B cell (primary cell): ENCODE data around the gene TRMT1L. TPM values are rescaled to one million over a fixed set of nuclear protein-coding genes. Genes with fewer than 3 reads are reported as not detected.
"Not testable (repeated sequence)": the region's sequence is repeated elsewhere in the genome, so short reads cannot be mapped to it uniquely, and the experiment has no call there.

Experiments used
- ATAC-seq: fragments of 200-7000 bp; cut with Tn5 transposase; one replicate; pipeline ENCODE4 v1.10.0; 2021; ENCODE audit warnings: low read depth, mild to moderate bottlenecking, moderate number of reproducible peaks, moderate library complexity
- CTCF ChIA-PET: fragments of 350-600 bp; sonication (Branson Sonifier 250); formaldehyde crosslinking; loops from one replicate; lab custom pipeline; 2021; ENCODE audit warnings: antibody characterized with exemption, inconsistent platforms; lab: Charles Lee
- POLR2A ChIA-PET: fragments of 350-600 bp; sonication (Branson Sonifier 250); formaldehyde crosslinking; loops from one replicate; lab custom pipeline; 2021; ENCODE audit warnings: antibody characterized with exemption; lab: Charles Lee
- DNase-seq: peaks from one replicate; pipeline ENCODE4 v3.0.0; 2013
- H2AFZ ChIP-seq: 2 replicates; pipeline ENCODE4 v1.6.1; 2012; ENCODE audit warnings: mild to moderate bottlenecking, low read depth, low read length; ENCODE audit not compliant: insufficient read depth, poor library complexity, severe bottlenecking
- H3K27ac ChIP-seq, 2 donors: 1 replicate in 1 of 2; 2 replicates in 1 of 2; pipeline ENCODE4 v1.5.1; 2012 to 2013; ENCODE audit warnings: low read length in 2 of 2, mild to moderate bottlenecking in 2 of 2, moderate library complexity in 1 of 2
- H3K27me3 ChIP-seq, 4 experiments: fragments of 200-600 bp in 1 of 4; sonication (generic) in 1 of 4; replicated peaks in 1 of 4; 1 replicate in 2 of 4; 2 replicates in 2 of 4; pipeline versions ENCODE4 v1.6.1 to v1.7.0; 2013 to 2016; ENCODE audit warnings: low read length in 3 of 4, mild to moderate bottlenecking in 2 of 4, mixed read lengths in 1 of 4, moderate library complexity in 1 of 4; ENCODE audit not compliant: insufficient read depth in 4 of 4, control insufficient read depth in 3 of 4; ENCODE audit errors: control extremely low read depth in 1 of 4
- H3K36me3 ChIP-seq, 2 experiments: replicated peaks in 1 of 2; 1 replicate in 1 of 2; 2 replicates in 1 of 2; pipeline versions ENCODE4 v1.6.1 to v1.7.1; 2013; ENCODE audit warnings: low read length in 1 of 2; ENCODE audit not compliant: insufficient read depth in 2 of 2, control insufficient read depth in 1 of 2; ENCODE audit errors: control extremely low read depth in 1 of 2, extremely low read depth in 1 of 2
- H3K4me1 ChIP-seq, 2 donors: fragments of 200-600 bp in 1 of 2; sonication (generic) in 1 of 2; 1 replicate in 1 of 2; 2 replicates in 1 of 2; pipeline versions ENCODE4 v1.5.1 to v1.6.1; 2013 to 2017; ENCODE audit warnings: low read length in 2 of 2; ENCODE audit not compliant: control insufficient read depth in 2 of 2, insufficient read depth in 2 of 2
- H3K4me2 ChIP-seq: replicated peaks from 2 replicates; pipeline ENCODE3; 2012; ENCODE audit warnings: mild to moderate bottlenecking, low read depth, low read length; ENCODE audit not compliant: poor library complexity, severe bottlenecking
- H3K4me3 ChIP-seq, 5 experiments: fragments of 200-600 bp in 1 of 5; sonication (generic) in 1 of 5; 1 replicate in 3 of 5; 2 replicates in 2 of 5; pipeline versions ENCODE4 v1.5.1 to v1.7.0; 2011 to 2016; ENCODE audit warnings: low read length in 4 of 5, mild to moderate bottlenecking in 4 of 5, low read depth in 2 of 5, control low read depth in 1 of 5, moderate library complexity in 1 of 5; ENCODE audit not compliant: insufficient read depth in 1 of 5; ENCODE audit errors: control extremely low read depth in 1 of 5, extremely low read depth in 1 of 5
- H3K79me2 ChIP-seq: fragments of 200-600 bp; sonication (generic); one replicate; pipeline ENCODE4 v1.6.0; 2016; ENCODE audit warnings: low read length; ENCODE audit not compliant: control insufficient read depth, insufficient read depth
- H3K9ac ChIP-seq: fragments of 200-600 bp; sonication (generic); 2 replicates; pipeline ENCODE4 v1.6.1; 2017; ENCODE audit warnings: mild to moderate bottlenecking, low read length, moderate library complexity
- H3K9me3 ChIP-seq, 3 donors: one replicate each; pipeline versions ENCODE4 v1.6.1 to v1.7.1; 2013; ENCODE audit warnings: low read length in 2 of 3; ENCODE audit not compliant: control insufficient read depth in 2 of 3, insufficient read depth in 1 of 3; ENCODE audit errors: control extremely low read depth in 1 of 3
- H4K20me1 ChIP-seq: 2 replicates; pipeline ENCODE4 v1.6.0; 2012; ENCODE audit warnings: mild to moderate bottlenecking, low read length; ENCODE audit not compliant: insufficient read depth, control insufficient read depth, poor library complexity, severe bottlenecking
- H3K27ac Mint-ChIP-seq: one replicate; pipeline ENCODE4 v1.8.0; 2021; ENCODE audit warnings: mixed read lengths
- H3K27me3 Mint-ChIP-seq: one replicate; pipeline ENCODE4 v1.8.0; 2021; ENCODE audit warnings: mixed read lengths
- H3K4me1 Mint-ChIP-seq: one replicate; pipeline ENCODE4 v1.8.0; 2021; ENCODE audit warnings: mixed read lengths
- H3K4me3 Mint-ChIP-seq: one replicate; pipeline ENCODE4 v1.8.0; 2021; ENCODE audit warnings: mixed read lengths
- H3K9me3 Mint-ChIP-seq: one replicate; pipeline ENCODE4 v1.8.0; 2022; ENCODE audit warnings: mixed read lengths; ENCODE audit not compliant: insufficient read depth
- EZH2 ChIP-seq: IDR thresholded peaks from 2 replicates; pipeline ENCODE4 v1.6.1; 2012; ENCODE audit warnings: borderline replicate concordance, low read depth, mild to moderate bottlenecking, moderate library complexity, low read length; ENCODE audit not compliant: insufficient read depth, poor library complexity, severe bottlenecking
- whole genome bisulfite sequencing: methylation state at CpG from one replicate; pipeline ENCODE4 v1.1.5; 2013; ENCODE audit warnings: missing lambda C conversion rate; ENCODE audit not compliant: insufficient coverage; 5-methylcytosine and 5-hydroxymethylcytosine counted together
- intact Hi-C: fragments of 100-400 bp; cut with micrococcal nuclease; formaldehyde crosslinking; loops from one replicate; pipeline ENCODE4 v1.10.0; 2022
- polyA plus RNA-seq: library from polyadenylated mRNA; depleted of rRNA; stranded (reverse); fragments of >200 nt; gene quantifications from 2 replicates; pipeline ENCODE4 v1.2.3, GENCODE V29; 2012
- total RNA-seq, 2 donors: library from RNA; stranded (reverse); fragments of 120-200 nt in 1 of 2; gene quantifications; 1 replicate in 1 of 2; 2 replicates in 1 of 2; pipeline versions ENCODE4 v1.2.3 to v1.2.4, GENCODE V29; 2013 to 2022
- TF ChIP-seq, protein P1 (sequence below): fragments of 200-600 bp; IDR thresholded peaks from one replicate; pipeline ENCODE4 v1.8.0; 2022; ENCODE audit warnings: antibody characterized with exemption, mild to moderate bottlenecking

The TRMT1L gene
- total and polyA plus RNA-seq, 2 donors (not counting 1 experiment from before 2014, with no cell fraction given): 9.9 to 27.5 TPM

DNA sequence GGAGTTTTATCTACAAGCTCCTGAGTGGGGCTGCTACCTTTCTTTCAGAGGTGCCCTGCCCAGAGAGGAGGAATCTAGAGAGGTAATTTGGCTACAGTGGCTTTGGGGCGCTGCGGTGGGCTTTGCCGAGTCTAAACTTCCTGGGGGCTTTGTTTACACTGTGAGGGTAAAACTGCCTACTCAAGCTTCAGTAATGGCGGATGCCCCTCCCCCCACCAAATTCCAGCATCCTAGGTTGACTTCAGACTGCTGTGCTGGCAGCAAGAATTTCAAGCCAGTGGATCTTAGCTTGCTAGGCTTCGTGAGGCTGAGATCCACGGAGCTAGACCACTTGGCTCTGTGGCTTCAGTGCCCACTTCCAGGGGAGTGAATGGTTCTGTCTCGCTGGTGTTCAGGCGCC, 44.1 kb upstream of the TRMT1L start:
- H3K4me1 Mint-ChIP-seq: no peaks in the 10 kb centered on the region
- no peak overlapping the region for H3K4me3 Mint-ChIP-seq
- H3K27me3 Mint-ChIP-seq: no peaks in the 10 kb centered on the region
- ATAC-seq (no peak), DNase-seq (no peak)
- no peak overlapping the region for H2AFZ ChIP-seq
- CTCF ChIA-PET: no interaction called here
- H3K36me3 ChIP-seq: no peaks in the 10 kb centered on the region
- WGBS: 98% methylated on average over 8 of the region's 8 CpGs
- POLR2A ChIA-PET: no interaction called here
- H3K4me2 ChIP-seq: no peak overlapping the region
- H3K9ac ChIP-seq: no peak overlapping the region
- no peaks in the 10 kb centered on the region for H3K4me1 ChIP-seq
- no peak for TF ChIP-seq EZH2
- TF ChIP-seq, protein P1, sequence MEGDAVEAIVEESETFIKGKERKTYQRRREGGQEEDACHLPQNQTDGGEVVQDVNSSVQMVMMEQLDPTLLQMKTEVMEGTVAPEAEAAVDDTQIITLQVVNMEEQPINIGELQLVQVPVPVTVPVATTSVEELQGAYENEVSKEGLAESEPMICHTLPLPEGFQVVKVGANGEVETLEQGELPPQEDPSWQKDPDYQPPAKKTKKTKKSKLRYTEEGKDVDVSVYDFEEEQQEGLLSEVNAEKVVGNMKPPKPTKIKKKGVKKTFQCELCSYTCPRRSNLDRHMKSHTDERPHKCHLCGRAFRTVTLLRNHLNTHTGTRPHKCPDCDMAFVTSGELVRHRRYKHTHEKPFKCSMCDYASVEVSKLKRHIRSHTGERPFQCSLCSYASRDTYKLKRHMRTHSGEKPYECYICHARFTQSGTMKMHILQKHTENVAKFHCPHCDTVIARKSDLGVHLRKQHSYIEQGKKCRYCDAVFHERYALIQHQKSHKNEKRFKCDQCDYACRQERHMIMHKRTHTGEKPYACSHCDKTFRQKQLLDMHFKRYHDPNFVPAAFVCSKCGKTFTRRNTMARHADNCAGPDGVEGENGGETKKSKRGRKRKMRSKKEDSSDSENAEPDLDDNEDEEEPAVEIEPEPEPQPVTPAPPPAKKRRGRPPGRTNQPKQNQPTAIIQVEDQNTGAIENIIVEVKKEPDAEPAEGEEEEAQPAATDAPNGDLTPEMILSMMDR: no peak
- H3K27ac Mint-ChIP-seq: no peak overlapping the region
- peaks cover 6% of the 10 kb centered on the region for H3K9me3 Mint-ChIP-seq
- intact Hi-C loops: no loop called here
- H3K4me3 ChIP-seq: no peak overlapping the region
- H3K9me3 ChIP-seq: peaks cover 0 to 9% (median 0%) of the 10 kb centered on the region in 3 donors
- no peaks in the 10 kb centered on the region for H4K20me1 ChIP-seq
- H3K27me3 ChIP-seq: no peaks in the 10 kb centered on the region
- no peaks in the 10 kb centered on the region for H3K79me2 ChIP-seq
- H3K27ac ChIP-seq: no peak overlapping the region

- H3K79me2 ChIP-seq, H3K4me2 ChIP-seq, DNase-seq, POLR2A ChIA-PET, CTCF ChIA-PET, H3K4me1 ChIP-seq, H3K9me3 ChIP-seq, ATAC-seq, H3K27ac Mint-ChIP-seq, H3K27me3 ChIP-seq, H3K4me1 Mint-ChIP-seq, intact Hi-C loops, H3K4me3 Mint-ChIP-seq, H2AFZ ChIP-seq, H3K36me3 ChIP-seq, H3K4me3 ChIP-seq, H3K9me3 Mint-ChIP-seq, H3K27ac ChIP-seq, H3K27me3 Mint-ChIP-seq, H4K20me1 ChIP-seq, H3K9ac ChIP-seq: not testable (repeated sequence)
- 90% methylated on average over 4 of the region's 4 CpGs for WGBS
These were observed 42.0 kb upstream of the TRMT1L start for GRCh38 chr1:185198712-185199111.
